CD4-positive, alpha-beta memory T cell (primary cell): ENCODE measurements around the gene OTX2. TPM values are rescaled to one million over a fixed set of nuclear protein-coding genes. Genes with fewer than 3 reads are reported as not detected.

Experiments
- CTCF ChIA-PET: fragments of 350-600 bp; sonication (Branson Sonifier 250); formaldehyde crosslinking; loops from one replicate; lab custom pipeline; 2021; ENCODE audit warnings: inconsistent platforms; ENCODE audit not compliant: partially characterized antibody; lab: Charles Lee
- POLR2A ChIA-PET: fragments of 350-600 bp; sonication (Branson Sonifier 250); formaldehyde crosslinking; loops from one replicate; lab custom pipeline; 2021; ENCODE audit not compliant: partially characterized antibody; lab: Charles Lee
- DNase-seq, 5 donors: peaks; one replicate each; pipeline versions ENCODE4 v3.0.0 to v3.0.0-alpha.2; 2020 to 2022; ENCODE audit warnings: mixed read lengths in 1 of 5
- H3K27ac ChIP-seq: one replicate; pipeline ENCODE4 v1.7.0; 2013; ENCODE audit warnings: low read depth, low read length
- H3K27me3 ChIP-seq: 2 replicates; pipeline ENCODE4 v1.7.0; 2013; ENCODE audit warnings: mild to moderate bottlenecking, low read length, moderate library complexity; ENCODE audit not compliant: insufficient read depth
- H3K36me3 ChIP-seq: 2 replicates; pipeline ENCODE4 v1.7.0; 2013; ENCODE audit warnings: mild to moderate bottlenecking, low read length, moderate library complexity; ENCODE audit not compliant: insufficient read depth
- H3K4me1 ChIP-seq: 2 replicates; pipeline ENCODE4 v1.7.0; 2013; ENCODE audit warnings: mild to moderate bottlenecking, low read length, moderate library complexity; ENCODE audit not compliant: insufficient read depth
- H3K4me3 ChIP-seq, 2 donors: one replicate each; pipeline ENCODE4 v1.7.0; 2013; ENCODE audit warnings: low read length in 2 of 2, mild to moderate bottlenecking in 1 of 2
- H3K9me3 ChIP-seq, 2 donors: one replicate each; pipeline ENCODE4 v1.7.0; 2013; ENCODE audit warnings: low read length in 2 of 2, control low read depth in 1 of 2; ENCODE audit not compliant: control insufficient read depth in 1 of 2
- H3K27ac Mint-ChIP-seq, 7 donors: one replicate each; pipeline ENCODE4 v1.8.0; 2020 to 2021; ENCODE audit warnings: mixed read lengths in 7 of 7, mild to moderate bottlenecking in 6 of 7, inconsistent platforms in 3 of 7, moderate library complexity in 3 of 7
- H3K27me3 Mint-ChIP-seq, 2 donors: one replicate each; pipeline ENCODE4 v1.8.0; 2020 to 2021; ENCODE audit warnings: mixed read lengths in 2 of 2
- H3K36me3 Mint-ChIP-seq, 2 donors: one replicate each; pipeline ENCODE4 v1.8.0; 2020 to 2021; ENCODE audit warnings: mixed read lengths in 2 of 2, inconsistent platforms in 1 of 2, mild to moderate bottlenecking in 1 of 2
- H3K4me1 Mint-ChIP-seq, 4 donors: one replicate each; pipeline ENCODE4 v1.8.0; 2020 to 2021; ENCODE audit warnings: mixed read lengths in 4 of 4, mild to moderate bottlenecking in 1 of 4
- H3K4me3 Mint-ChIP-seq, 8 donors: one replicate each; pipeline ENCODE4 v1.8.0; 2020 to 2021; ENCODE audit warnings: mixed read lengths in 8 of 8, mild to moderate bottlenecking in 7 of 8, moderate library complexity in 6 of 8, inconsistent platforms in 3 of 8
- H3K9me3 Mint-ChIP-seq, 8 donors: one replicate each; pipeline ENCODE4 v1.8.0; 2020 to 2021; ENCODE audit warnings: mixed read lengths in 8 of 8, mild to moderate bottlenecking in 5 of 8, inconsistent platforms in 3 of 8, moderate library complexity in 1 of 8
- intact Hi-C: fragments of 100-400 bp; cut with micrococcal nuclease; formaldehyde crosslinking; loops from one replicate; pipeline ENCODE4 v1.15.1; 2023
- polyA plus RNA-seq, 2 donors: library from polyadenylated mRNA; unstranded; fragments of 300-500 nt; fragmentation: Illumina TruSeq; gene quantifications; one replicate each; pipeline ENCODE4 v1.2.3, GENCODE V29; 2021
- total RNA-seq, 2 experiments: library from RNA; stranded (reverse); gene quantifications; one replicate each; pipeline ENCODE4 v1.2.3, GENCODE V29; 2021

Gene OTX2
- total and polyA plus RNA-seq, 4 experiments from 2014 or later, result not detected

- POLR2A ChIA-PET, result no interaction called here
- H3K27me3 Mint-ChIP-seq, result peaks cover 62 to 63% of the 10 kb centered on the region in 2 donors
- no peak overlapping the region for H3K27ac Mint-ChIP-seq
- no peaks in the 10 kb centered on the region for H3K9me3 ChIP-seq
- H3K27me3 ChIP-seq, result peaks cover 36% of the 10 kb centered on the region
- intact Hi-C loops, result no loop called here
- DNase-seq, result no peak
- H3K27ac ChIP-seq, result no peak overlapping the region
- H3K9me3 Mint-ChIP-seq, result peaks cover 0 to 12% (median 5%) of the 10 kb centered on the region in 8 donors
- H3K4me3 ChIP-seq, result no peak overlapping the region
- H3K4me1 Mint-ChIP-seq, result peaks cover 0 to 13% (median 9%) of the 10 kb centered on the region in 4 donors
- no peaks in the 10 kb centered on the region for H3K36me3 Mint-ChIP-seq
- no peak overlapping the region for H3K4me3 Mint-ChIP-seq
- no peaks in the 10 kb centered on the region for H3K36me3 ChIP-seq
- peaks cover 7% of the 10 kb centered on the region for H3K4me1 ChIP-seq
- CTCF ChIA-PET, result no interaction called here
Observed at GRCh38 chr14:56799343-56799645, 11.0 kb downstream of the OTX2 start.

GRCh38 chr14:56798447-56799342 is 11.6 kb downstream of the OTX2 start:
- H3K27ac ChIP-seq, result no peak overlapping the region
- no peaks in the 10 kb centered on the region for H3K9me3 ChIP-seq
- Mint-ChIP-seq H3K4me3 (no peak overlapping the region), H3K9me3 (peaks cover 0 to 12% (median 4%) of the 10 kb centered on the region in 8 donors), H3K27ac (no peak overlapping the region), H3K27me3 (peaks cover 60% of the 10 kb centered on the region in 2 donors), H3K36me3 (no peaks in the 10 kb centered on the region), H3K4me1 (peaks cover 0 to 13% (median 9%) of the 10 kb centered on the region in 4 donors)
- no peak overlapping the region for H3K4me3 ChIP-seq
- ChIA-PET POLR2A (no interaction called here), CTCF (no interaction called here)
- intact Hi-C loops, result no loop called here
- H3K27me3 ChIP-seq, result peaks cover 31% of the 10 kb centered on the region
- H3K4me1 ChIP-seq, result peaks cover 7% of the 10 kb centered on the region
- no peak for DNase-seq
- no peaks in the 10 kb centered on the region for H3K36me3 ChIP-seq

GRCh38 chr14:56797569-56798446 is 12.5 kb downstream of the OTX2 start:
- Mint-ChIP-seq H3K4me3 (peak overlapping the region in 4 of 8 donors; percentile 15 to 56 (median 30)), H3K9me3 (peaks cover 0 to 14% (median 5%) of the 10 kb centered on the region in 8 donors), H3K27ac (no peak overlapping the region), H3K4me1 (peaks cover 0 to 13% (median 9%) of the 10 kb centered on the region in 4 donors), H3K36me3 (no peaks in the 10 kb centered on the region), H3K27me3 (peaks cover 60 to 64% of the 10 kb centered on the region in 2 donors)
- intact Hi-C loops, result no loop called here
- ChIA-PET POLR2A (no interaction called here), CTCF (no interaction called here)
- no peaks in the 10 kb centered on the region for H3K36me3 ChIP-seq
- no peak overlapping the region for H3K4me3 ChIP-seq
- peaks cover 29% of the 10 kb centered on the region for H3K27me3 ChIP-seq
- no peaks in the 10 kb centered on the region for H3K9me3 ChIP-seq
- H3K27ac ChIP-seq, result no peak overlapping the region
- no peak for DNase-seq
- H3K4me1 ChIP-seq, result peaks cover 7% of the 10 kb centered on the region

GRCh38 chr14:56797003-56797568 is 13.2 kb downstream of the OTX2 start:
- Mint-ChIP-seq H3K27me3 (peaks cover 53 to 60% of the 10 kb centered on the region in 2 donors), H3K27ac (no peak overlapping the region), H3K4me1 (peaks cover 0 to 13% (median 9%) of the 10 kb centered on the region in 4 donors), H3K4me3 (peak overlapping the region in 6 of 8 donors; percentile 15 to 56 (median 30)), H3K9me3 (peaks cover 0 to 14% (median 5%) of the 10 kb centered on the region in 8 donors), H3K36me3 (no peaks in the 10 kb centered on the region)
- no peaks in the 10 kb centered on the region for H3K9me3 ChIP-seq
- DNase-seq, result no peak
- peaks cover 28% of the 10 kb centered on the region for H3K27me3 ChIP-seq
- ChIA-PET CTCF (no interaction called here), POLR2A (no interaction called here)
- intact Hi-C loops, result no loop called here
- H3K4me1 ChIP-seq, result peaks cover 7% of the 10 kb centered on the region
- H3K36me3 ChIP-seq, result no peaks in the 10 kb centered on the region
- no peak overlapping the region for H3K27ac ChIP-seq
- H3K4me3 ChIP-seq, result no peak overlapping the region

GRCh38 chr14:56796259-56796658 is 14.0 kb downstream of the OTX2 start:
- no peaks in the 10 kb centered on the region for H3K9me3 ChIP-seq
- H3K27me3 ChIP-seq, result peaks cover 28% of the 10 kb centered on the region
- peak overlapping the region in 2 of 8 donors; percentile 22 to 32 for H3K4me3 Mint-ChIP-seq
- no peak overlapping the region for H3K27ac ChIP-seq
- H3K27me3 Mint-ChIP-seq, result peaks cover 50 to 58% of the 10 kb centered on the region in 2 donors
- no peak overlapping the region for H3K27ac Mint-ChIP-seq
- H3K36me3 ChIP-seq, result no peaks in the 10 kb centered on the region
- intact Hi-C loops, result no loop called here
- peaks cover 0 to 12% (median 5%) of the 10 kb centered on the region in 8 donors for H3K9me3 Mint-ChIP-seq
- H3K4me3 ChIP-seq, result no peak overlapping the region
- no peaks in the 10 kb centered on the region for H3K36me3 Mint-ChIP-seq
- CTCF ChIA-PET, result no interaction called here
- POLR2A ChIA-PET, result no interaction called here
- peaks cover 7% of the 10 kb centered on the region for H3K4me1 ChIP-seq
- H3K4me1 Mint-ChIP-seq, result peaks cover 0 to 13% (median 9%) of the 10 kb centered on the region in 4 donors
- DNase-seq, result no peak

- DNase-seq, result no peak
- Histone ChIP-seq H3K27me3 (peaks cover 28% of the 10 kb centered on the region), H3K27ac (no peak overlapping the region), H3K4me3 (no peak overlapping the region), H3K36me3 (no peaks in the 10 kb centered on the region), H3K4me1 (peaks cover 7% of the 10 kb centered on the region), H3K9me3 (no peaks in the 10 kb centered on the region)
- peaks cover 49 to 54% of the 10 kb centered on the region in 2 donors for H3K27me3 Mint-ChIP-seq
- peak overlapping the region in 1 of 8 donors; percentile 39 for H3K4me3 Mint-ChIP-seq
- peaks cover 0 to 13% (median 9%) of the 10 kb centered on the region in 4 donors for H3K4me1 Mint-ChIP-seq
- peaks cover 0 to 12% (median 5%) of the 10 kb centered on the region in 8 donors for H3K9me3 Mint-ChIP-seq
- ChIA-PET POLR2A (no interaction called here), CTCF (no interaction called here)
- no peak overlapping the region for H3K27ac Mint-ChIP-seq
- H3K36me3 Mint-ChIP-seq, result no peaks in the 10 kb centered on the region
- intact Hi-C loops, result no loop called here
Observed at GRCh38 chr14:56795284-56795622, 15.0 kb downstream of the OTX2 start.
